SW 1271 (cell line): ENCODE results near the gene UNC45B.
"Not testable (repeated sequence)": the region's sequence is repeated elsewhere in the genome, so short reads cannot be mapped to it uniquely, and the experiment has no call there.

ENCODE experiments used
- DNase-seq, 2 experiments: peaks; one replicate each; lab custom pipeline; 2025; lab: John Stamatoyannopoulos, UW

Gene UNC45B

GRCh38 chr17:35170968-35171771 lies 23.6 kb downstream of the UNC45B start:
- DNase-seq: no peak

DNA sequence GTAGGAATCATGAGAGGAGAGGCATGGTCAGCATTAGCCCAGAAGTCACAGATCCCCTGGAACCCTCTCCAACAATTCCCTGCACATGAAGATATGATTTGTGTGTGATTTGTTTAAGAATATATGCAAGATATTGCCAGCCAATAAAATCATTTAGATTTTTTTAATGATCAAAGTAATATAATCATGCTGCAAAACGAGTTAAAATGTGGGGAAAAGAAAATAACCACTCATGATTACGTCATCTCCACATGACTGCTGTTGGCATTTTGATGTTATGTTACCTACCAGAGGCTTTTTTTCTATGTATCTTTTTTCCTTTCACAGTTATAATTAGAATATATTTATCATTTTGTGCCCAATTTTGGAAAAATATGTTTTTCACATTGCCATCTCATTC lies 24.2 kb downstream of the UNC45B start:
- no peak for DNase-seq

DNA sequence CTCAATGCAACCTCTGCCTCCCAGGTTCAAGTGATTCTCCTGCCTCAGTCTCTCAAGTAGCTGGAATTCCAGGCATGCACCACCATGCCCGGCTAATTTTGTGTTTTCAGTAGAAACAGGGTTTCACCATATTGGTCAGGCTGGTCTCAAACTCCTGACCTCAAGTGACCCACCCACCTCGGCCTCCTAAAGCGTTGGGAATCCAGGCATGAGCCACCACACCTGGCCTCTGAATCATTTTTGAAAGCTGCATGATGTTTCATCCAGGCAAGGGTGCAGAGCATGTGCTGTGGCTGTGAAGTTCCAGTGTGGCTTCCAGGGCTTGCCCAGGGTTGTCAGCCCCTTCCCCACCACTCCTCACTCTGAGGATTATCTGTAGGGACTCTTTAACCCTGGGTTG lies 24.7 kb downstream of the UNC45B start:
- not testable (repeated sequence) for DNase-seq

DNA sequence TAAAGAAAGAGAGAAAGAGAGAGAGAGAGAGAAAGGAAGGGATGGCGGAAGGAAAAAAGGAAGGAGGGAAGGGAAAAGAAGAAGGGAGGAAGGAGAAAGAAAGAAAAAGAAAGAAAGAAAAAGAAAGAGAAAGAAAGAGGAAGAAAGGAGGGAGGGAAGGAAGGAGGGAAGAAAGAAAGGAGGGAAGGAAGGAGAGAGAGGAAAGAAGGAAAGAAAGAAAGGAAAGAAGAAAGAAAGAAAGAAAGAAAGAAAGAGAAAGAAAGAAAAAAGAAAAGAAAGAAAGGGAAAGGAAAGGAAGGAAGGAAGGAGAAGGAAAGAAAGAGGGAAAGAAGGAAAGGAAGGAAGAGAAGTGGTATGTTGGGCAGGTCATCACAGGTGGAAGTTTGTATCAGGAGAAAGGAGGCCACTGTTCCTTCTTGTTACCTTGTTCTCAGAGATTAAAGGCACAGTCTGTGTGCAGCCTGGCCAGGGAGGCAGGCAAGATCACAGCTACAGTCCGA lies 27.3 kb downstream of the UNC45B start:
- DNase-seq: no peak

GRCh38 chr17:35175638-35176415 lies 28.2 kb downstream of the UNC45B start:
- no peak for DNase-seq

GRCh38 chr17:35176897-35177296 lies 29.3 kb downstream of the UNC45B start:
- no peak for DNase-seq

DNA sequence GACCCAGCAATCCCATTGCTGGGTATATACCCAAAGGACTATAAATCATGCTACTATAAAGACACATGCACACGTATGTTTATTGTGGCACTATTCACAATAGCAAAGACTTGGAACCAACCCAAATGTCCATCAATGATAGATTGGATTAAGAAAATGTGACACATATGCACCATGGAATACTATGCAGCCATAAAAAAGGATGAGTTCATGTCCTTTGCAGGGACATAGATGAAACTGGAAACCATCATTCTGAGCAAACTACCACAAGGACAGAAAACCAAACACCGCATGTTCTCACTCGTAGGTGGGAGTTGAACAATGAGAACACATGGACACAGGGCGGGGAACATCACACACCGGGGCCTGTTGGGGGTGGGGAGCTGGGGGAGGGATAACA lies 31.8 kb downstream of the UNC45B start:
- not testable (repeated sequence) for DNase-seq

- no peak for DNase-seq
Measured at GRCh38 chr17:35183332-35183731, 35.7 kb downstream of the UNC45B start.

- no peak for DNase-seq
Measured at GRCh38 chr17:35184274-35184673, 36.7 kb downstream of the UNC45B start.

- no peak for DNase-seq
Measured at GRCh38 chr17:35185849-35186248, 38.2 kb downstream of the UNC45B start.

GRCh38 chr17:35187481-35187880 lies 39.9 kb downstream of the UNC45B start:
- DNase-seq: no peak

GRCh38 chr17:35188111-35188510 lies 40.5 kb downstream of the UNC45B start:
- no peak for DNase-seq

DNA sequence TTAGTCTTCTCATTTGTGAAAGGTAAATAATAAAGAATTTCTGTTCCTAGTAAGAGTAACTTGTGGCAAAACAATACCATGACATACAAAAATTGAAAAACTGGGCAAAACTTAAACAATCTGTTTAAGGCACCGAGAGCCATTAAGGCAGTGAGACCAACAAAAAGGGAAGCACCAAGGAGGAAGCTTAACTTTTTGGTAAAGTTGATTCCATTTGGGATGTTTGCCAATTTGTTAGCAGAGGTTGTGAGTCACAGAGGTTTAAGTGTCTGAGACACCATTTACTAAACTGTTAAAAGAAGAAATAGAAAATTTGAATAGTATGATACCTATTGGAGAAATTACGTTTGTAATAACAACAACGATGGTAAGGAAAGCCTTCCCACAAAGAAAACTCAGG lies 41.7 kb downstream of the UNC45B start:
- no peak for DNase-seq

GRCh38 chr17:35191001-35191695 lies 43.5 kb downstream of the UNC45B start:
- no peak for DNase-seq

GRCh38 chr17:35192708-35193107 lies 45.1 kb downstream of the UNC45B start:
- no peak for DNase-seq

GRCh38 chr17:35194001-35194400 lies 46.4 kb downstream of the UNC45B start, which contains the start of gene SLC35G3:
SLC35G3 (minus strand) TSS chr17:35194393; CDS start chr17:35194307, 86 bp downstream.
- DNase-seq: not testable (repeated sequence)

DNA sequence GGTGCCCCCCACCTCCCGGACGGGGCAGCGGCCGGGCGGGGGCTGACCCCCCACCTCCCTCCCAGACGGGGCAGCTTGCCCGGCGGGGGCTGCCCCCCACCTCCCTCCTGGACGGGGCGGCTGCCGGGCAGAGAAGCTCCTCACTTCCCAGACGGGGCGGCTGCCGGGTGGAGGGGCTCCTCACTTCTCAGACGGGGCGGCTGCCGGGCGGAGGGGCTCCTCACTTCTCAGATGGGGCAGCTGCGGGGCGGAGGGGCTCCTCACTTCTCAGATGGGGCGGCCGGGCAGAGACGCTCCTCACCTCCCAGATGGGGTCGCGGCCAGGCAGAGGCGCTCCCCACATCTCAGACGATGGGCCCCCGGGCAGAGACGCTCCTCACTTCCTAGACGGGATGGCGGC lies 47.4 kb downstream of the UNC45B start:
- DNase-seq: not testable (repeated sequence)

- DNase-seq: not testable (repeated sequence)
Measured at GRCh38 chr17:35202582-35202981, 55.0 kb downstream of the UNC45B start.

DNA sequence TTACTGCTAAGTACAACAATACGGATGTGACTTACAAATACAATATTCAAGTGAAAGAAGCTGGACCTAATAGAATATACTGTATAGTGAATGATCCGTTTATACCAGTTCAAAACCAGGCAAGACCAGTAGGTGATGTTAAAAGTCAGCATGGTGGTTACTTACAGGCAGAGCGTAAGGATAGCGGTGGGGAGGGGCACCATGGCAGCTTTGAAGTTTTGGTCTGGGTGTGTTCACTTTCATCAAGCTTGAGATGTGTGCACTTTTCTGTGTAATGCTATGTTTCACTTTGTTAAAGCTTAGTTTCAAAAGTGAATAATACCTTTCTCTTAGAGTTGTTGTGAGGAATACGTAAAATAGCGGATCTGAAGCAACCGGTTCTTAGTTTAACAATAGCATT lies 63.1 kb downstream of the UNC45B start:
- no peak for DNase-seq

DNA sequence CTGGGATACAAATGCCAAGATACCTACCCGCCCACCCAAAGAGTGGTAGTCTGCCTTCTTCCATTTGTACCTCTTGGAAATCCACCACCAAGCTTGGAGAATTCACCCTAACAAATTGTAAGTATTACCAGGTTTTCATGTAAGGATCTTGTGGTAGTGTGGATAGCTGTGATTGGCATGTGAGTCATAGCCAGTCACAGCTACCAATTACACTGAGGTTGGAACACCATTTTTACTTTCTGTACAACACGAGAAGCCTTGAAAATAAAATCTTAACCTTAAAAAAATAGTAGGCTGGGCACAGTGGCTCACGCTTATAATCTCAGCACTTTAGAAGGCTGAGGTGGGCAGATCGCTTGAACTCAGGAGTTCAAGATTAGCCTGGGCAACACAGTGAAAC lies 65.1 kb downstream of the UNC45B start:
- no peak for DNase-seq

- DNase-seq: no peak
Measured at GRCh38 chr17:35213412-35213940, 65.9 kb downstream of the UNC45B start.

DNA sequence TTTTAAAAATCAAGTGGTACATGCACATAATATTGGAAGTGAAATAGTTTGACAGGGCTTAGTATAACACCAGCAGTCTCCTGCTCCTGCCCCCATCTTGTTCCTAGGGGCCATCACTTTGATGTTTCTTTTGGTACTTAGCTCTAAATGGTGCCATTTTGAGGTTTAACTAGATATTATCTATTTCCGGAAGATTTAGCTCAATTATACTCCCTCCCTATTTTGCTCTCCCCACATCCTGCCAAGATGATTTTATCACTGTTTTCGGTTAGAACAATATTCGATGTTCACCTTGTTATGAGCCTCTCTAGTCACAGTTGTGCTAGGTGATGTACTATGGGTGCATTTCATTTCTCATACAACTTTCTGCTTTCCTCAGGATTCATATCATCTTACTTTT lies 66.6 kb downstream of the UNC45B start:
- DNase-seq: no peak
